Mesothelial cell of epicardium (in vitro differentiated cells): ENCODE data around the gene EIF3M. TPM values are rescaled to one million over a fixed set of nuclear protein-coding genes. Genes with fewer than 3 reads are reported as not detected.

Experiments
- total RNA-seq: library from RNA; stranded (reverse); gene quantifications from 3 replicates; pipeline ENCODE4 v1.2.1, GENCODE V29; 2021

Gene EIF3M
- total RNA-seq, 1 donor from 2014 or later, result 440 TPM

Other genes with a start within 250 kb of the EIF3M start
- 122 to 131 TPM (median 125 TPM) in 3 replicates for gene WT1, start 148.3 kb upstream of the EIF3M start, total RNA-seq
- 0.27 to 0.68 TPM (median 0.44 TPM) in 3 replicates for gene CCDC73, start 210.8 kb downstream of the EIF3M start, total RNA-seq
- 4.3 to 4.7 TPM (median 4.5 TPM) in 3 replicates for gene PRRG4, start 246.1 kb downstream of the EIF3M start, total RNA-seq